ENCODE data around the gene SLC38A9.
"Not testable (repeated sequence)": the region's sequence is repeated elsewhere in the genome, so short reads cannot be mapped to it uniquely, and the experiment has no call there.

Gene SLC38A9

GRCh38 chr5:55706230-55706629 is 5.9 kb downstream of the SLC38A9 start:
- no peak for TF ChIP-seq CTCF (IDR thresholded peaks at IDR 0.05; ENCODE audit: low read depth, low read length)
- DNase-seq (ENCODE audit: extremely low read depth, low read depth): no peak

DNA sequence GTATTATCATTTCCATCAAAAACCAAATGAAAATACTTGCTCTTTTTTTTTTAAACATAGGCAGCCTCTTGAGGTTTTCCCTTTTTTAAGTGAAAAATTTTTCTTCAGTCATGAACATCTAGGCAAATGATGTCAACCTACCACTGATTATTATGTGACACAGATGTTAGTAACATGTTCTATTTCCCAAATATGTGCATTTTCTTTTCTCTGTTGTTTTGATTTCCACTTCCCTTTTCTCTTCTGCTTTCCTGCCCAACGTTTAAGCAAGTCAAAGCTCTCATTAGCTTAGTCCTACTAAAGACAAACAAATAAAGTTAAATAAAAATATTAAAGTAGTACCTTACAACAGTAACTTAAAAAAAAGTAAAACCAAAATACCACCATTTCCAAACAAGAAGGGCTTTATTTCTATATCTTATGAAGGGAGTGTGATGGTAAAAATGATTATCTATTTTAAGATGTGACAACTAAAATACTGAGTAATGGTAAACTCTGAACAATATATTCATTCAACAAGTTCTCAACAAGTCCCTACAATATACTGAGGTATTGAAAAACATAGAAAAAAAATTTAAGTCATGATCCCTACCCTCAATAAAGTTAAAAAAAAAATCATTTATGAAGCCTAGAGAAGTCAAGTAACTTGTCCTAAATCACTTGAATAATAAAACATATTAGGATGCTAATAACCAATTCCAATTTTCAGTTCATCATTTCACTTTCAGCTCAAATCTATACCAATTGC is 9.4 kb downstream of the SLC38A9 start:
- no peak for DNase-seq (ENCODE audit: extremely low read depth, low read depth)
- no peak for TF ChIP-seq CTCF (IDR thresholded peaks at IDR 0.05; ENCODE audit: low read depth, low read length)

DNA sequence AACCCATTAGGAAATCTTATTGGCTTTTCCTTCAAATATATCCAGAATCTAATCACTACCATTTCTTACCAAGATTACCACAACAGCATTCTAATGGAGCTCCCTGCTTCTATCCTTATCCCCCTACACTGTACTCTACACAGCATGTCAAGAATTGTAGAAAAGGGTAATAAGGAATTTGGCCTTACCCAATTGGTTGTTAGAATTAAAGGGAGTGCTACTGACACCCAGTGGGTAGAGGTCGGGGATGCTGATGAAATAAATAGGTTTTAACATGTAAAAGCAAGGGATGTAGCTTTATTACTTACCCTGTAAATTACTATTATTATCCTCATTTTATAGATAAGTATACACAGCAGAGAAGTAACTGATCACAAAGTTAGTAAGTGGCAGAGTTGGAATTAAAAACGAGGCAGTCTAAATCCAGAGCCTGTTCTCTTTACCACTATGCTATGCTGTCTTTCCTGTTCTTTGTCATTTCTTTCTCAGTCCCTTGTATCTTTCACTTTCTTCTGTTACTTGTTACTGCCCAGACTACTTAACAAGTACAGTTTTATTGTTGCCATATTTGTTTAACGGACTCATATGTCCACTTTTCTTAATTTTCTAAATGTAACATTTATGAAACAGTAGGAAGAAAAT is 10.5 kb downstream of the SLC38A9 start:
- DNase-seq (ENCODE audit: extremely low read depth, low read depth): no peak
- no peak for TF ChIP-seq CTCF (IDR thresholded peaks at IDR 0.05; ENCODE audit: low read depth, low read length)

- no peak for TF ChIP-seq CTCF (IDR thresholded peaks at IDR 0.05; ENCODE audit: low read depth, low read length)
- no peak for DNase-seq (ENCODE audit: extremely low read depth, low read depth)
Observed at GRCh38 chr5:55700745-55701144, 11.4 kb downstream of the SLC38A9 start.

GRCh38 chr5:55699041-55699688 is 13.0 kb downstream of the SLC38A9 start:
- no peak for DNase-seq (ENCODE audit: extremely low read depth, low read depth)
- no peak for TF ChIP-seq CTCF (IDR thresholded peaks at IDR 0.05; ENCODE audit: low read depth, low read length)

DNA sequence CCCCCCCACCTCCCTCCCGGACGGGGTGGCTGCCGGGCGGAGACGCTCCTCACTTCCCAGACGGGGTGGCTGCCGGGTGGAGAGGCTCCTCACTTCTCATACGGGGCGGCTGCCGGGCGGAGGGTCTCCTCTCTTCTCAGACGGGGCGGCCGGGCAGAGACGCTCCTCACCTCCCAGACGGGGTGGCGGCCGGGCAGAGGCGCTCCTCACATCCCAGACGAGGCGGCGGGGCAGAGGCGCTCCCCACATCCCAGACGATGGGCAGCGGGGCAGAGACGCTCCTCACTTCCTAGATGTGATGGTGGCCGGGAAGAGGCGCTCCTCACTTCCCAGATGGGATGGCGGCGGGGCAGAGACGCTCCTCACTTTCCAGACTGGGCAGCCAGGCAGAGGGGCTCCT is 15.4 kb downstream of the SLC38A9 start:
- DNase-seq (ENCODE audit: extremely low read depth, low read depth): not testable (repeated sequence)

GRCh38 chr5:55694152-55694830 is 17.8 kb downstream of the SLC38A9 start:
- no peak for DNase-seq (ENCODE audit: extremely low read depth, low read depth)
- peak; percentile 50 for TF ChIP-seq CTCF (IDR thresholded peaks at IDR 0.05; ENCODE audit: low read depth, low read length)

Data from AG09319 (cell line).